ENCODE results near the gene AGAP1.

AGAP1 gene

DNA sequence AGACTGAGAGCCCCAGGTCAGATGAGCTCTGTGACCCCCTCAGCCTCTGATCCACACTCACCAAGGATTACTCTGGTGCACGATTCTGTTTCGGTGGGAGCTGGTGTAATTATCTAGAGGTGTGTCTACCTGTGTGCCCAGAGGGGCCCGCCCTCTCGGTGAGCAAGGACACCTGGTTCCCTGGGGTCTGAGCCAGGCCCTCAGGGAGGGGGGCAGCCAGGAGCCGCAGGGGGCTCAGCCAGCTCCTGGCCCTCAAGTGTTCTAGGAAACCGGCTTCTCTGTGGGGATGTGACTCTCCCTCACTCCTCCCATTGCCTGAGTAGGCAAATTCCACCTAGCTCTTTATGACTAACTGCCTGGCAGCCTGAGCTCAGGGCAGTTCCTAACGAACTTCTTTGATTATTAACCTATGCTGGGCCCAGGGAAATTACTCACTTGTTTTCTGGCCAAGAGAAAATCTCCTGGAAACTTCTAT lies 17.4 kb downstream of the AGAP1 start:
- DNase-seq, result peak; percentile 97

DNA sequence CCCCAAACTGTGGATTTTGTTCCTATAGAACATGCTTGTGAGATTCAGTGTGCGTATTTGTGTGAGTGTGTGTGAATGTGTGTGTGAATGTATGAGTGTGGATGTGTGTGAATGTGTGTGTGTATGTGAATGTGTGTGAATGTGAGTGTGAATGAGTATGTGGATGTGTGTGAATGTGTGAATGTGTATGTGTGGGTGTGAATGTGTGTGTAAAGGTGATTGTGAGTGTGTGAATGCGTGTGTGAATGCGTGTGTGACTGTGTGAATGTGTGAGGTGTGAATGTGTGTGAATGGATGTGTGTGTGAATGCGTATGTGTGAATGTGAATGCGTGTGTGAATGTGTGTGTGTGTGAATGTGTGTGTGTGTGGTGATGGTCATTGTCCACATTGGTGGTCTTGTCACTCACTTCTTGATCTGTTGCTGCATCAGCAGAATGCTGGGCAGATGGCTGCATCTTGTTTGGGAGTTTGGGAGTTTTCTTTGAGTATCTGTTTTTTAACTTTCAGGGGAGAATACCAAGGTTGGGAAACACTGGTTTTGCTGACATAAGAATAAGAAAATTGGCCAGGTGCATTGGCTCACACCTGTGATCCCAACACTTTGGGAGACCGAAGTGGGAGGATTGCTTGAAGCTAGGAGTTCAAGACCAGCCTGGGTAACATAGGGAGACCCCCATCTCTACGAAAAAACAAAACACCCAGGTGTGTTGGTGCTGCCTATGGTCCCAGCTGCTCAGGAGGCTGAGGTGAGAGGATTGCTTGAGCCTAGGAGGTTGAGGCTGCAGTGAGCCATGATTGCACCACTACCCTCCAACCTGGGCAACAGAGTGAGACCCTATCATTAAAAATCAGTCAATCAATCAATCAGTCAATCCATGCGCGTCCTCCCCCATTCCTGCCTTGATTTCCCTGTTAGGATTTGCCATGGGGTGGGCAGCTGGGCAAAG lies 18.2 kb downstream of the AGAP1 start:
- no peak for DNase-seq

DNA sequence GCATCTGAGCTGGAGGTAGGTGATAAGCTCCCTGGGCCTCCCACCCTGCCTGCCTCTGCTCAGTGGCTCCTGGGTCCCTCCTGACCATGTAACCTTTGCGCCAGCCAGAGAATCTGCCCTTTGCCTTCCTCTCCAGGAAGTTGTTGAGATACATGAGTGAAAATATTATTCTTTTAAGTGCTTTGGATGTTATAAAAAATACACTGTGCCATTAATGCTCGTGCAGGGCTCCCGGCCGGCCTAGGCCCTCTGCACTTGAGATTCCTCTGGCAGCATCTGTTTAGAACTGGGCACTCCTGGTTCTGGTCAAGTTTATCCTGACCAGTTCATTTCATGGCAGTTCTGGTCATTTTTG lies 18.8 kb downstream of the AGAP1 start:
- no peak for DNase-seq

DNA sequence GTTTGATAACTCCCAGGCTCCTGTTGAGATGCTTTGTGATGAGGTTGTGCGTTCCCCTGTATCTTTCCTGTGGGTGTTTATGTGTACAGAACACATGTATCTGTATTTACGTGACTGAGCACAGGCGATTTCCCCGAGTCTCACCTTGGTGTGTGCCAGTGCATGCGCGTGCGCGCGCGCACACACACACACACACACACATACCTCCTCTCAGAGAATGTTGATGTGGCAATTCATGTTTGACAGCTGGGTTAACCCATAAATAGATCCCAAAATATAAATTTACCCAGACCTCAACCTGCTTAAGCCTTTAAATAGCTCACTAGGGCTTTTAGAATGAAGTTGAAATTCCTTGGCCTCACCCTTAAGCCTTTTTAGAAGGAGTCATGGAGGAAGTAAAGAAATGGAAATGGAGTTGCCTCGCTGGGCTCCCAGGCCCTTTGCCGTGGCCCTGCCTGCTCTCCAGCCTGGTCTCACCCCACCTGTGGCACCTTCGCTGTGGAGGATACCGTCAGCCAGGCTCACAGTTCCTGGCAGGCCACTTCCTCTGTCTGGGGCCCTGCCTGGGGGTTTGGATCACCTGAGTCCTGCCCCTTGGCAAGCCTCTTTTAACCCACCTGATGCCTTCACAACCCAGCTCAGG lies 20.3 kb downstream of the AGAP1 start:
- DNase-seq, result no peak

DNA sequence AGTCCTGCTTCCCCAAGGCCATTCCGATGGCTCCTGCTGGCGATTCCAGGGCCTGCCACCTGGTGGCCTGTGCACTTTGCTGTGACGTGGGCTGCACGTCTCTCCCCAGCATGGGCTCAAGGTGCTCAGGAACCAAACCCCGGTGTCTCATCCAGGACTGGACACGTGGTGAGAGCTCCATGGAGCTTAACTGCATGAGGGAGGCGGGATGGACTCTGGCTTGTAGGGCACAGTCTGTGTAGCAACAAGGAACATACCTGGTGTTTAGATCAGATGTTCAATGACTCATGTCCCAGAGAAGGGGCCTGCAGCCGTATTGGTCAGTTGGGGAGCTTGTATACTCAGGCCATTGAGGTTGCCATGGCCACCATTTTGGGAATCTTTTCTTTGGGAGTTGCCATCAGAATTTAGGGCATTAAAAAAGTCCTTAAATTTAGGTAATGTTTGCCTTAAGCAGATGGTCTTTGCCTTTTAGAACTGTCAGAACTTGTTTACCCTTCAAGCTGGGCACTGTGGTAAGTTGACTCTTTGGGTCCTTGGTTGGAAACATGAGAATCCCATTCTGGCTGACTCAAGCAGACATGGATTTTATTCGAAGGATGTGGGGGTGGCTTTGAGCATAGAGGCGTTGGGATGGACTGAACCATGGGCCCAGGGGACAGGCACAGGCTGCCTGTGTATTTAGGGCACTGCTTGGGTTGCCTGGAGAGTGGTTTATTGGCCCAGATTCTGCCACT lies 21.0 kb downstream of the AGAP1 start:
- DNase-seq, result no peak

DNA sequence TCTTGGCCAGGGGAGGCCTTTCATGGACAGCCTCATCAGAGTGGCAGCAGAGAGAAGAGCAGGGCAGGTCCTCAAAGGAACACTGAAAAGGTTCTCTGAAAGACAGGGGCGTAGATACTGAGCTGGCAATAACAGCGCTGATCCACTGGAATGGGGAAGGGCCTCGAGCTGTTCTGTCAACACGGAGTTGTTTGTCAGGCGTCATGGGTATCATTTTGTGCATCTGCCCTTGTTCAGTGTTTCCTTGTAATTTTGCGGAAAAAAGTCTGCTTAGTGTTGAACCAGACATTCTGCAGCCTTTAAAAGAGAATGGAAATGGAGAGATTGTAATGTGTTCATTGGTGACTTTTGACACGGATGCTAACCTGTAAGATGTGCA lies 21.5 kb downstream of the AGAP1 start:
- DNase-seq, result no peak

DNA sequence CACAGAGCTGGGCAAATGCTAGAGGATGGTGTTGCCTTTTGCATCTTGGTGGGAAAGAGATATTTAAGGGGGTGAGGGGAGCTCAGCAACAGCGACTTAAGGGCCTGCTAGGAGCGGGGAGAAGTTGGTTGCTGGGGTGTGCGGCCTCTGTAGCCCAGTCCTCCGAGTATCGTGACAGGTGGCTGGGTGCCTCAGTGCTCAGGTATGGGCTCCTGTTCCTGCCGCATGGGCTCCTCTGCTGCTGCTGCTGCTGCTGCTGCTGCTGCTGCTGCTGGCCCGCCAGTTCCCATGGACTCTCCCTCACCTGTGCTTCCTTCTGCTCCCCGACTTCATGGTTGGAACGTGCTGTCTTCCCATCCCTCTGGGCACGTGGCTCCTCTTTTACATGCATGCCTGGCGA lies 22.0 kb downstream of the AGAP1 start:
- no peak for DNase-seq

DNA sequence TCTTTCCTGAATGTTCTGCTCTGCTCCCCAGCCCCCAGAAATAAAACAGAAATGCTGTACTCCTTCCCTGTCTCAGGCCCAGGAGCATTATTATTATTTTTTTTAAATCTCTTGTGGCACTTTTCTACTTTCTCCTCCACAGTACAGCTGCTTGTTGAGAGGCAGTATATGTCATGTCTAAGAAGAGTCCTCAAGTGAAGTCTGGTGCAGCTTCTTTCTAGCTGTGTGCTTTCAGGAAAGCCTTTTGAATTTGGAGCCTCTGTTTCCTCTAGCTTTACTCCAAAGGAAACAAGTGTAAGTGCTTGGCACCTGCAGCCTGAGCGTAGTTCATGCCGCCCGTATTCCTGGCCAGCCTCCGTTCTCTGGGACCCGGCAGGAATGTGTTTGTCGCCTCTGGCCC lies 22.4 kb downstream of the AGAP1 start:
- DNase-seq, result no peak

DNA sequence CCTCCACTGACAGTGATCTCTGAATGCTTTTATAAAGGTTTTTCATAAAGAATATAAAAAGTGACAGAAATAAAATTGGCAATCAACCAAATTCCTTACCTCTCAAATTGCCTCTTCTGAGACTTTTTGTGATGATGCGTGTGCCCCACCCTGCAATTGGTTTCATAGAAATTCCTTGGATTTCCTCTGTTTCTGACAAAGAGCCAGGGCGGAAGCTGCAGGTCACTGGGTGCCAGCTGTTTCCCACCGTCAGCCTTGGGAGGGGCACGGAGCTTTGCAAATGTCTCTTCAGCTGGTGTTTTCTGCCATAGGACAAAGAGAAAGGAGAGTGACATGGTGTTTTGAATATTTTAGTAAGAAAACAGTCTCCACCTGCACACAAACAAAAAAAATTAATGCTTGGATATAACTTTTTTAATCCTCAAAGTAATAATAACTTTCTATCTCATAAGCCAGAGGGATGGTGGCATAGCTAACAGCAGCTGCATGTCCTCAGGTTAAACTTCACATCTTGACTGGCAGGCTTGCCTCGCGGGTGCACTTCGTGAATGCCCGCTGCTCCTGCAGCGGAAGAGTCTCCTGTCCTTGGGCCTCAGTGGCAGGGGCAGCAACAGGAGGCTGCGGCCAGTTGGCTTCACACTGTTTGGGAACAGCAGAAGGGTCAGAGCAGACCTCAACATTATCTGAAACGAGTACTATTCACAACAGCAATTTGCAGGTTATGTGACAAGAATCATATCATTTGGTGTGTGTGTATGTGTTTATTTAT lies 24.7 kb downstream of the AGAP1 start:
- no peak for DNase-seq

DNA sequence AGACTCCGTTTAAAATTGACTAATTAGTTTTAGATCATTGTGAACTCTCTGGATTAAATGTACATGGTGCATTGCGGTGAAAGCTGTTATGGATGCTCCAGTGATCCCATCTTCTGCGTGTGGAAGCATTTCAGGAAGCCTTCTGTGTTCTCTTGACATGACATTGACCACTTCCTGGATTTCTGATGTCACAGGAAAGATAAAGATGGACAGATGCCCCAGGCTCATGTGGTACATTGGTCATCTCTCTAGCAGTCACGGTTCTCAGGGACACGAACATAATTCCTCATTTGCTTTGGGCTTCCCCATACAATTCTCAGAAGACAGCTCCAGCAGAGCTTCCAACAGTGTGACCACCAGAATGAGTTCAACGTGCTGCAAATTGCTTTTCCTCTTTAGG lies 26.9 kb downstream of the AGAP1 start:
- no peak for DNase-seq

DNA sequence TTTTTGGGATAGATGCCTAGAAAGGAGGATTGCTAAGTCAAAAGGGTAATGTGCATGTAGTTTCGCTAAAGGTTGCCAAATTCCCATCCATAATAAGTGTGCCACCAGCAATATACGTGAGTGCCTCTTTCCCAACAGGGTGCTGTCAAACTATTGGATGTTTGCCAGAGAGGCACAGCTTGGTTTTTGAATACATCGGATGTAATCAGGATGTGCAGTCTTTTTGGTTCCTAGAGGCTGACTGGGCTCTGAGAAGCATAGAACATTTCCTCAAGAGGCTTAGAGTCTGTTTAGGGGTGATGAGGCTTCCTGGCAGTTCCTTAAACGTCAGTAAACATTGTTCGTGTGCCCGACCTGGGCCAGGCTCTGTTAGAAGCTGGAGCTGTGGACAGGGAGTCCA lies 28.0 kb downstream of the AGAP1 start:
- no peak for DNase-seq

DNA sequence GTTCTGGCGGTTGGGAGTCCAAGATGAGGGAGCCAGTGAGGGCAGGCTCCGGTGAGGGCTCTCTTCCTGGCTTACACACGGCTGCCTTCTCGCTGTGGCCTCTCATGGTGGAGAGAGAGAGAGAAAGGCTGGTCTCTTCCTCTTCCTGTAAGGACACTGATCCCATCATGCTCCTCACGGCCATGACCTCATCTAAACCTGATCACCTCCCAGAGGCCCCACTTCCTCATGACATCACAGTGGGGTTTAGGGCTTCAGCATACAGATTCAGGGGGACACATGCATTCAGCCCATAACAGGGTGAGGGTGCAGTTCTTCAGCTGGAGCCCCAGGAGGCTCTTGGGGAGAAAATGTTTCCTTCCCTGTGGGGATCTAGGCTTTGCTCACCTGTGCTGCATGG lies 29.2 kb downstream of the AGAP1 start:
- no peak for DNase-seq

DNA sequence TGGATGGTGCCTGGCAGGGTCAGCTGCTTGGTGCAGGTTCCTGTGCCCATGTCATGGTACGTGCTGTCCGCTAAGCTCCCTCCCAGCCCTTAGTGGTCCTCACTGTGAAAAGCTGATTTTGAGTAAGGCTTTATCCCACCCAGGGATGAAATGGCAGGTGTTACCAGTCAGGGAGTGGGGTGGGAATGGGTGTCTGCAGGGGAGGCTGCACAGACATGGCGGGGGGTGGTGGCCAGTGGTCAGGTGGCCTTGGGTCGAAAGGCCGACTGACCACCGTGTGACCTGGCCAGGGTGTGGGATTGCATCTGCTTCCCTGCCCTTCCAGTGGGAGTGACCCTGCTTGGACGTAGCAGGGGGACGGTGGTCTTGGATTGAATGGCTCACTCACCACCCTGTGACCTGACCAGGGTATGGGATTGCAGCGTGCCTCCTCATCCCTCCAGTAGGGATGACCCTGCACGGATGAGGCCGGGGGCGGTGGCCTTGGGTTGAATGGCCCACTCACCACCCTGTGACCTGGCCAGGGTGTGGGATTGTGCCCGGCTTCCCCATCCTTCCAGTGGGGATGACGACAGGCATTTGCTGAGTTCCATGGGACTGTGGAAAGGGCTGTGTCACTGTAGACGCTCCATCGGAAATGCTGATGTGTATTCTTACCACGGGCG lies 29.8 kb downstream of the AGAP1 start:
- no peak for DNase-seq

DNA sequence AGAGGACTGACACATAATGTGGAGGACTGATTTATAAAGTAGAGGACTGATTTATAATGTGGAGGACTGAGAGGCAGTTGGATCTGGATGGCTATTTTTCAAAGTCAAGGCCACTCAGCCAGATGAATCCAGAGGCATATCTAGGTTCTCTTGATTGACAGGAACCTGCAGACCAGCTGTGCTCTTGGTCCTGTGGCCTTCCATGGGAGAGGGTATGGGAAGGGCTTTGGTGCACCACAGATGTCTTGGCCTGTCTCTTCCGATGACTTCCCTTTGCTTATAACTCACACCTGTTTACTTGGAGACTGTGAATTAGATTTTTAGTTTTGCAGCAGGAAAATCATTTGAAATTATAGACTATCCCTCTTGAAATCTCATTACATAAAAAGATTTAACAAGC lies 32.3 kb downstream of the AGAP1 start:
- no peak for DNase-seq

DNA sequence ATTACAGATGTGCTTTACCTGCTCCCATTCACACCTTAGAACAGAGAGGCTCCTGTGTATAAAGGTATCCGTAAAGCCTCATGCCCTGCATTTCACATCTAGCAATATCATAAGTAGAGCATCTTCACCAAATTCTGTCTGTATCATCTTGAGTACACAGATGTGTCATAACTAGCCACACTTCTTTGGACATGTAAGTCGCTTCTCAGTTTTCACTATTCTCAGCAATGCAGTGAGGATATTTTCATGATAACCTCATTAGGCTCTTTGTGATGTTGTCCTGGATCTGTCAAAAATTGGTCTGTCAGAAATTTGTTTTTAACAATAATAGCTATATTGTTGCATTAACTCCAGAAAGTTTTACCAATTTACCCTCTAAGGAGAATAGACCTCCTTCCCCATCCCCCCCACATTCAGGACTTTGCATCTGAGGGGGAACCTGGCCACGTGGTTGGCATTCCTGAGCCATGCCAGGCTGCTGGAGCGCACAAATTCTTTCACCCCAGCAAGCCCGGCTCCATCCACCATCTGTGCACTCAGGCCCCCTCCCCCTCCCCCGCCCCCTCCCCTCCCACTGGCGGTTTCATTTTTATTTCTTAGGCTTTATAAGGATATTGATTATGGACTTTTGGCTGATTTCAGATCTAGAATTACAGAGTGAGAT lies 34.1 kb downstream of the AGAP1 start:
- peak; percentile 20 for DNase-seq

DNA sequence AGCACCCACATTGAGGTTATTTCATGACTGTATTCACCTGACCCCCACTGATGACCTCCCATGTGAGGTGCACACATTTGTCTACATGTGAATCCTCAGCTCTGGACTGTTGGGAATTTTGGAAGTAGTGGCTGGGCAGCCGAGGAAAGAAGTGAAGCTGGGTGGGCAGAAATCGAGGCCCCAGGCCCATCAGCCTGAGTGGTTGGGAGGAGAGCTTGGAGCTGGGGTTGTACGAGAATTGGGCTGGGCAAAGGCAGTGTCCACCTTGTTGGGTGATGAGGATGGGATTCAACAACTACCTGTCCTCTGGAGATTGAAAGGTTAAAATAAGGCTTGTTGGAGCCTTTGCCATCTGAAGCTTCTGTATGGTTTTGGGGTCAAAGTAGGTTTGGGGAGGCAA lies 35.8 kb downstream of the AGAP1 start:
- DNase-seq, result no peak

DNA sequence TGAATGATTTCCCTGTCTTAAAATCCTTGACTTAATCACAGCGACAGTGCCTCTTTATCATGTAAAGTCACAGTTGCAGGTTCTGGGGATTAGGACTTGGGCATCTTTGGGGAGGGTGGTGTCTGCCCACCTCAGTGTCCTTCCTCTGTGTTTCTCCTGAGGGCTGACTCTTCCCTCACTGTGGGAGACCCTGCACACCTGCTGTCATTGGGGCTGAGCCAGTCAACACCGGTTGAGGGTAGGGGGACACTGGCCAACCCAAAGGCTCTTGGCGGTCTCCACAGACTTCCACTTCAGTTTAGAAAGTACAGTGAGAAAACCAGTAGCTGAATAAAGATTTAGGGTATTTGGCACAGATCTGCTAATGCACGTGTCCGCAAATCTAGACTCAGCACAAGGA lies 36.9 kb downstream of the AGAP1 start:
- no peak for DNase-seq

DNA sequence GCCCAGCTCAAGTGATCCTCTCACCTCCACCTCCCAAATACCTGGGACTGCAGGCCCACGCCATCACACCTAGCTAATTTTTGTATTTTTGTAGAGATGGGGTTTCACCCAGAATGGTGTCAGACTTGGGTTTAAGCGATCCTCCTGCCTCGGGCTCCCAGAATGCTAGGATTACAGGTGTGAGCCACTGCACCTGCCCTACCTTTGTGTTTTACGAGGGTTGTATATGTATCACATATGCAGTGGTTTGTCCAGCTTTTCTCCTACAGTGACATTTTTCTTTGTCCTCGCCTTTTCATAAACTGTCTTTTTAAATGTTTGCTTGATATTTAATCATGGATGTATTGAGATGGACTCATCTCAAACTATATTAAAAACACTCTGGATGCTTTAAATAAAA lies 38.5 kb downstream of the AGAP1 start:
- no peak for DNase-seq

DNA sequence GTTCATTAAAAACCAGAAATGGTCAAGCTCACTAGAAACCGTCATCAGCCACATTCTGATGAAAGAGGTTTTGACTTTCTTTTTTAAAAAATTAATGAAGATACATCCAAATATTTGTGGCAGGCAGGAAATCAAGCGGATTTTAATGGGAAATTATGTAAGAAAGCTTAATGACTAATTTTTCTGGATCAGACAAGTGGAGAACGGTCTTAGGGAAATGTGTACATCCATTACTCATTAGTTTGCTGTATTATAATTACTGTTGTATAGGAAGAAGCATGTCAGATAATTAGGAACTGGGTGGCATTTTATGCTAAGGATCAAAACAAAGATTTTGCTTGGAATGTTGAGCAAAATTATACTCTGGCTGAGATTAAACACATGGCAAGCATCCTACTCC lies 39.4 kb downstream of the AGAP1 start:
- DNase-seq, result no peak

DNA sequence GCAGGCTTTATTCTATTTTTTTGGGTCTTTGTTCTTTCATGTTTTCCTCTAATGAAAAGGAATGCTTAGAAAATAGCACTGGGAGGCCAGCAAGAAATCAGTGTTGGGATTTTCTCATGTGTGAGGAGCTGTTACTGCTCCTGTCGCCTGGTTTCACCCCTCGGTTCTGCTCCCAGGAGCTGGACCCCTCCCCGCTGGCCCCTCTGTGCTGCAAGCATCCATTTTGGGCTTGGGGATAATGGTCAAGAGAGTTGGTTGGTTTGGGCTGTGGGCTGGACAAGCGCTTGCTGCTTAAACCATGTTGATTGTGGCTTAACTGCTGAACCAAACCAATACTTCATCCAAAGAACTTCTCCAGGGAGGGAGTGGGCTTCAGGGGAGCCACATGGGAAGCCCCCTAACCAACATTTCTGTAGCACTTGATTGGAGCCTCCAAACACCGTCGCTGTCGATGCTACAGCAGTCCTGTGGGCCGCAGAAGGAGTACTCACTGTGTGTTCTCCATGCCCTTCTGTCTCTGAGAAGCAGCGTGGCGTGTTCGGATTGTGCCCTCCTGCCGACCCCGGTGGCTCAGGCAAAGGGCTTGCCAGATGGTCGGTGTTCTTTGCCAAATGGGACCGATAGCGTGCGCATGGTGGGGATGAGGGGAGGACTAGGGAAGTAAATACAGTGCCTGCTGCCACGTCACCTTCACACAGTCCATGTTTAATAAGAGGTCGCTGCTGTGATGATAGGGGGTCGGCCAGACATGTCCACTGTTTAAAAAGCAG lies 40.0 kb downstream of the AGAP1 start:
- no peak for DNase-seq

Data from kidney glomerular epithelial cell (primary cell).